H54 (cell line): ENCODE measurements around the gene CEBPB.

Experiments used
- DNase-seq: peaks from one replicate; pipeline ENCODE4 v3.0.0; 2011; ENCODE audit warnings: low spot score, mixed read lengths; ENCODE audit not compliant: insufficient read length
- FAIRE-seq: peaks from 3 replicates; lab custom pipeline; 2011; peaks lifted over from hg19 to GRCh38; lab: Jason Lieb, UNC
- POLR2A ChIP-seq: IDR thresholded peaks from 2 replicates; pipeline ENCODE4 v1.6.1; 2011; ENCODE audit warnings: low read depth, mild to moderate bottlenecking, low read length

Gene CEBPB

DNA sequence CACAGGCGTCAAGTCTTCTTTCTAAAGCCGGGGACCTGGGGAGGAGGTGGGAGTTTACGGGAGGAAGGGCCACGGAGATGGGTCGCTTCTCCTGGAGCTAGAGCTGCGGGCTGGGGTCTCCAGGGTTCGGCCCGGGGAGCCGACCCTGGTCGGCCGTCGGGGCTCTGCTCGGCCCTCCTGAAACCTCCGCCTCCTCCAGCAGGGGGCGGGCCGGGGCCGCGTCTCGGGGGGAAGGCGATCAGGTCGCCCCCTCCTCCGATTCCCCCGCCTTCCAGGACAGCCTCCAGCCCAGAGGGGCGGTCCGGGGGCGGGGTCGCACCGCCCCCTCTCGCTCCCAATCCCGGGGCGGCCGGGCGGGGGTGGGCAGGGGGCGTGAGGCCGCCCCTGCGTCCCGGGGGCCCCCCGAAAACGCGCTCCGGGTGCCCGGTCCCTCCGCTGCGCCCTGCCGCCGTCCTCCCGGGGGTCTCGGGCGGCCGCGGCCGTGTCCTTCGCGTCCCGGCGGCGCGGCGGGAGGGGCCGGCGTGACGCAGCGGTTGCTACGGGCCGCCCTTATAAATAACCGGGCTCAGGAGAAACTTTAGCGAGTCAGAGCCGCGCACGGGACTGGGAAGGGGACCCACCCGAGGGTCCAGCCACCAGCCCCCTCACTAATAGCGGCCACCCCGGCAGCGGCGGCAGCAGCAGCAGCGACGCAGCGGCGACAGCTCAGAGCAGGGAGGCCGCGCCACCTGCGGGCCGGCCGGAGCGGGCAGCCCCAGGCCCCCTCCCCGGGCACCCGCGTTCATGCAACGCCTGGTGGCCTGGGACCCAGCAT lies at the start of gene CEBPB:
TSS of gene CEBPB (plus strand) at position 580 of the 814 bp plus-strand sequence. CDS start at position 784, 204 bp downstream.
- DNase-seq (peak; percentile 81), FAIRE-seq (no peak)
- TF ChIP-seq POLR2A = peak; percentile 99

DNA sequence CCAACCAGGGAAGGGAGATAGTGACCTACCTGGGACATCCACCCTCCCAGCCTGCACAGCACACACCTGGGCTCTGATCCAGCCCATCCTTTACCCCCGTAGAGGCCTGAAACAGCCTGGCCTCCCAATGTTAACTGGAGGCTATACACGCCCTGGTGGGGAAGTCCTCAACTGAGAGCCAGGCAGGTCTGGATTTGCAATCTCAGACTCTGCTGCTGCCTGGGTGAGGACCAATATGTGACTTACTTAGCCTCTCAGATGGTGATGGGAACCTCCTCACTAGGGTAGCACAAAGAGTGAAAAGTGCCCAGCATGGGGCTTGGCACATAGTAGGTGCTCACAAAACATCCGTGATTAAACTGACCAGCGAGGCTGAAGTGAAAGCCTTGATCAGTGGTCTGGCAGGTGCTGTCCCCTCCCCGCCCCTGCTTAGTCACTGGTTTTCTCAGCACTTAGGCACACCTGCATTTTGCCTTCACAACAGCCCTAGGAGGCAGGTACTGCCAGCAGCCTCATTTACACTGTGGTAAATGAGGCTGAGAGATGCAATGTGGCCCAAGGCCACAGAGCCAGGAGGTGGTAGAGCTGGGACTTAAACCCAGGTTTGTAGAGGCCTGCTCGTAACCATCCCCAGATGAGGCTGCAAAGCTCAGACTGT lies 49.5 kb upstream of the CEBPB start:
- DNase-seq = no peak
- no peak for FAIRE-seq
- no peak for TF ChIP-seq POLR2A

DNA sequence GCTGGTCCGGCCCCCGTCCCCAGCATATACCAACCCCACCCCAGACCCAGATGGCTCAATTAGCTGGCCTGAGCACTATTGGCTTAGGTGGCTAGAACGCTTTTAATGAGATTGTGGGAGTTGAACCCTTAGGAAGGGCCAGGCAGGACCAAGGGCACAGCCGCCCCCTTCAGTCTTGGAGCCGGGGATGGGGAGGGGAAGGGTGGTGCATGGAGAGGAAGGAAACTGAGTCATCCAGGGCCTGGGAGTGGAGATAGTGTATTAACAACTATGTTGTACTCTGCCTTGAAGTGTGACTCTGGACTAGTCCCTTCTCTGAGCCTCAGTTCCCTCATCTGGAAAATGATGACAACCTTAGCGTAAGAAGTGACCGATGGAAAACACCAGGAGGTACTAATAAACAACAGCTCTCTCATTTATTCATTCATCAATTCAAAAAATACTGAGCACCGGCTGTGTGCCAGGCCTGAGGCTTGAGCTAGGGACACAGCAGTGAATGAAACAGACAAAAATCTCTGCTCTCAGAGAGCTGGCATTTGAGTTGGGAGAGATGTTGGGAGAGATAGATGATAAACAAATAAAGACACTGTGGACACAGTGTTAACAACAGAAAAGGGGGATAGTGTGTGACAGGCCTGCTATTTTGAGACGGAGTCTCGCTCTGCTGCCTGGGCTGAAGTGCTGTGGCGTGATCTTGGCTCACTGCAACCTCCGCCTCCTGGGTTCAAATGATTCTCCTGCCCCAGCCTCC lies 48.6 kb upstream of the CEBPB start:
- FAIRE-seq (no peak), DNase-seq (no peak)
- no peak for TF ChIP-seq POLR2A

DNA sequence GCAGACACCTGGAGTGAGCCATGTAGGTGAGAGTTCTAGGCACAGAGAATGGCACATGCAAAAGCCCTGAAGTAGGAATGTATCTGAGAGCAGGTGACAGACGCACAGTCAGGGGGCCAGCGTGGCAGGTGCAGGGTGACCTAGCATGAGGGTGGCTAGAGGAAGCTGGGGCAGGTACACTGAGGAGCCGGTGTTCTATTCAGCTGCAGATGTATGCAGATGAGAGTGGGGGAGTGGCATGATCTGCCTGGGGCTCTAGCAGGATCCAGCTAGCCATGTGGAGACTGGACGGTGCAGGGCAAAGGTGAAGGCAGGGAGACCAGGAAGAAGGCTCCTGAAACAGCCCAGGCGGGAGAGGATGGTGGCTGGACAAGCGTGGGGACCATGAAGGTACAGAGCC lies 47.8 kb upstream of the CEBPB start:
- no peak for FAIRE-seq
- TF ChIP-seq POLR2A = no peak
- DNase-seq = no peak

DNA sequence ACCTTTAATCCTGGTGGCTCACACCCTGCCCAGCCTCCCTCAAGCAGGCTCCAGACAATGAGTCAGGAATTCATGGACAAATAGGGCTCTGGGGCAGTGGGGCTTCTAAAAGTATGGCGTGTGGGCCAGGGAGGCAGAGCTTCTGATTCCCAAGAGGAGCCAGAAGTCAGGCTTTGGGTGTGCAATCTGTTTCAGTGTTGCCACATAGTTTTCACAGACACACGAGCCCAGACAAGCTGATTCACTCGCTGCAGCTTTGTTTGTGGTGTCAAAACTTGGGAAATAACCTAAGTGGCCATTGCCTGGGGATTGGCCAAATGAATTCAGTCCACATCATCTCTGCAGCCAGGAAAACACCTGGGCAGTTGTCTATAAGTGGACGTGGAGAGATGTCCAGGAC lies 46.3 kb upstream of the CEBPB start:
- FAIRE-seq = no peak
- TF ChIP-seq POLR2A = no peak
- DNase-seq = peak; percentile 61

DNA sequence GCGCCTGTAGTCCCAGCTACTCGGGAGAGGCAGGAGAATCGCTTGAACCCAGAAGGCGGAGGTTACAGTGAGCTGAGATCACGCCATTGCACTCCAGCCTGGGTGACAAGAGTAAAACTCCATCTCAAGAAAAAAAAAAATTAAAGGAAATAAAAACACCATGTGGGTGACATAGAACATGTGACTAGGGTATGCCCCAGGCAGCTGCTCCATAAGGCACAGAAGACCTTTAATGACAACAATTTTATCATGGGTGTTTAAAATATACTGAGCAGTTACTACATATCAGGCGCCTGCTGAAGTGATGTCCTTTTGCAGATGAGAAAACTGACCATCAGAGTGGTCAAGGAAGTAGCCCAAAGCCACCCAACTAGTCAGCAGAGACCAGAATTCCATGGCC lies 45.1 kb upstream of the CEBPB start:
- FAIRE-seq (no peak), DNase-seq (no peak)
- no peak for TF ChIP-seq POLR2A

DNA sequence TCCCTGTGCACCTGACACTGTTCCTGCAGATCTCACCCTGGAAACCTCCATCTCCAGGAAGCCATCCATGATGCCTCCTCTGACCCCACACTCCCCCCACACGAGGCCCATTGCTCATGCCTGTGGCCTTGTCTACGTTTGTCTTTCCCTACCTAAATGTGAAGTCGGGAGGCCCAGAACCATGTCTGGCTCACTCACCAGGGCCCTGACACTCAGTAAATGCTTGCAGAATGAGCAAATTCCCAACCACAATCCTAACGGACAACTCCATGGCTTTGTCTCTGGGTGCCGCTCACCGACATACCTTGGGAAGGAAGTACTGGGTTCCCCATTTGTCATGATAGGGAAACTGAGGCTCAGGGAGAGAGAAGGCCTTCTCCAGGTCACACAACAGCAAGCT lies 44.4 kb upstream of the CEBPB start:
- TF ChIP-seq POLR2A = no peak
- FAIRE-seq (no peak), DNase-seq (no peak)

DNA sequence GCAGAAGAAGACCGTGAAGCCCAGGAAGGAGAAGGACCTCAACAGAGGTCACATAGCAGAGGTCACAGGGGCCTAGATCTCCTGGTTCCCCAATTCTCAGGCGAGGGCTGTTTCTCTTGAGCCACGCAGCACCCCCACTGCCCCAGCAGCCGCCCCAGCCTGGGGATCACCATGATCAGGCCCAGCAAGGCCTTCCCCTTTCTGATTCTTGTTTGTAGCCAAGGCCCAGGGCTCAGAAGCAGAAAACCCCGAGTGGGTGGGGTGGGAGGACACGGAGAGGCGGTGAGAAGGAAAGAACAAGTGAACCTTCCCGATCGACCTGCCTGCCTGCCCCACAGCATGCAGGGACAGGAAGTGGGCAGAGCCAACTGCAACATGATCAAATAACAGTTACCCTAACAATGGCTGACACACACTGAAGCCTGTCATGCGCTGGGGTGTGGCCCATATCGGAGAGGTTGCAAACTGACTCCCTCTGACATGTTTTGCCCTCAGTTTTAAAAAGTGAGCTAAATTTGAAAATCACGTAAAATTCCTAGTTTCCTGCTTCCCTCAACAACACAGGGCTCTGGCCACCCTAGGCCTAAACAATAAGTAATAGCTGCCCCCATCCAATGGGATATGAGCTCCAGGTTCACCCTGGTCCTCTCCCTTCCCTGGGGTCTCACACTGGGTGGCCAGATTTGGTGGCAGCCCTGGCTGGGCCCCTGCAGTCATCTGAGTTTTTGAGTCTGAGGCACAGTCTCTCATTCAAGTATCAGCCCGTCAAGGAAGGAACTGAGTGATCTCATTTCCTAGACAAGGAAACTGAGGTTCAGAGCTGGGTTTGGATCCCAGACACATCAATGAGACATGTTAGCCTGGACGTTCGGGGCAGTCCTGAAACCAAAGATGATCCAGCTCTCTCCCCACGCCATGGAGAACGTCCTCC lies 43.6 kb upstream of the CEBPB start:
- TF ChIP-seq POLR2A = no peak
- no peak for FAIRE-seq
- DNase-seq = no peak

DNA sequence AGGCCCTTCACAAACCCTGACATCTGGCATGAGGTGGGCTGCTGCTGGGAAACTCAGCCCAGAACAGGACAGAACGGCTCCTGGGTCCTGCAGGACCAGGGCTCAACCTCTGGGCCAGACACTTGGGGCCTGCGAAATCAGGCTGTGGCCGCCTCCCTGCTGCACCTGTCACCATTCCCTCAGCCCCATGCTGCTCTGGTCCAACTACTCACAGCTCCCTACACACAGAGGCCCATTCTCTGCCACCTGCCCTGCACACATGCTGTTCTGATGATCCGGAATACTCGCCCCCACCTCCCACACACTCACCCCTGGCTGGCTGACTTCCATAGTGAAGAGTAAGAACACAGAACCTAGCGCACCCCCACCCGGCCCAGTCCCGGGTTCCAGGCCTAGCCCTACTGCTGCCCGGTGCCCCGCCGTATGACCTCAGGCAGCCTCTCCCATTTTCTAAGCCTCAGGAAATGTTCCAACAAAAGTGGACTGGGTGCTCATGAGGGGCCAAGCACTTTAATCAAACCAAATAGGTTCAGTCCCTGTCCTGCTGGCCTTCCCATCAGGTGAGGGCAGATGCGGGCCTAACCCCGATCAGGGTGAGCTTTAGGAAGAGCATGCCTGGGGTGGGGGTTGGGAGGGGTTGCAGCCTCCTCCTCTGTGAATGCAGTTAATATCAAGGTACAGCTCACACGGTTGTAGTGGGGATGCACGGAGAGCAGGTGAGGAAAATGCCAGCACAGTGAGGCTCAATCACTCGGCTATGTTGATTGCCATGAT lies 41.0 kb upstream of the CEBPB start:
- DNase-seq (no peak), FAIRE-seq (no peak)
- TF ChIP-seq POLR2A = no peak

DNA sequence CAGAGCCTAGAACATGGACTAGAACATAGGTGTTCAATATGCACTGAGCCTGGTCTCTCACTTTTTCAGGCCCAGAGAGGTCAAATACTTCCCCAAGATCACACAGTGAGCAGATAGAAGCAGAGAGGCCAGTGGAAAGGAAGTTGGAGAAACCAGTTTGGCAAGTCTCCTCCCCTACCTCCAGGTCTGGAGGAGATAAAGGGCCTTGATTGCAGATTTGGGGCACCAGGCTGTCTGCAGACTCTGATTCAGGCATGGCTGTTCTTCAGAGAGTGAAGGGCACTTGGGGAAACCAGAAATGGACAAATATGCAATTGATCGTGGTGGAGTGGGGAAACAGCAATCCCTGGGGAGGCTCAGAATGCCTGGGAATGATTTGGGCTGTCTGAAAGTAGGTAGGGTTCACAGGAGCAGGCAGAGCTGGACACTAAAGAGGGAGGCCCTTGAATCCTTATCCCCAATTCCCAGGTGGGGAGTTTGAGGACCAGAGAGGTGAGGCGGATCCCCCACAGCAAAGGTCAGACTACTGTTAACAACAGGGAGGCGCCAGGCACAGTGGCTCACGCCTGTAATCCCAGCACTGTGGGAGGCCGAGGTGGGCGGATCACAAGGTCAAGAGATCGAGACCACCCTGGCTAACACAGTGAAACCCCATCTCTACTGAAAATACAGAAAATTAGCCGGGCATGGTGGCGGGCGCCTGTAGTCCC lies 39.4 kb upstream of the CEBPB start:
- DNase-seq (no peak), FAIRE-seq (no peak)
- no peak for TF ChIP-seq POLR2A

DNA sequence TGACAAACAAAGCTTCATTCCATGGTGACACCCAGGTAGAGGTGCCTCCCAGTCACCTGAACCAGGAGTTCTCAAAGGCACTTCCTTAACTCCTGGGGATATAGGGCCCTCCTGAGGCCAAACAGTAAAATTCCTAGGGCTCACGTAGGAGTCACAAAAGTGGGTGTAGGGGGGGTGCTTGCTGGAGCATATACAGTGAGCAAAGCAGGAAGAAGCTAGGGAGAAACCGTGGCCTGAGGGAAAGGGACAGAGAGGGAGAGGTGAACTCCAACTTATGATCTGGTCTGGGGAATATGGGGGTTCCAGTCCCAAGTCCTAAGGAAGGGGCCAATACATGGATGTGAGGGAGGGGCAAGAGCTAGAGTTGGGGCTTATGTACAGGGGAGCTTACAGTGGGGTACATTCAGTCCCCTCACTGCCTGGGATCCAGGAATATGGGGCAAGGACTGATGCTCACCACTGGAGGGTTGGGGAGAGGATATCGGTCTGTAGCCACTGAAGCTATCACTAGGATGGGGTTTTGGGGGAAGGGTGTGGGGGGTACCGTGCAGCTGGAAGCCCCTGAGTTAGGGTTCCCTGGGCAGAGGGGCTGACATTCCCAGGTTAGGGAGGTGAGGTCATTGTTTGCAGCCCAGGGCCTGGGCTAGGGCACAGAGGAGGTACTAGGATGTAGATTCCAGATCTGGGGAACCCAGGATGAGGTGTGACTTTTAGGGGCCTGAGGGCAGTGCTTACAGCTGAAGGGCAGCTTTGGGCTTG lies 38.1 kb upstream of the CEBPB start:
- FAIRE-seq = no peak
- no peak for DNase-seq

DNA sequence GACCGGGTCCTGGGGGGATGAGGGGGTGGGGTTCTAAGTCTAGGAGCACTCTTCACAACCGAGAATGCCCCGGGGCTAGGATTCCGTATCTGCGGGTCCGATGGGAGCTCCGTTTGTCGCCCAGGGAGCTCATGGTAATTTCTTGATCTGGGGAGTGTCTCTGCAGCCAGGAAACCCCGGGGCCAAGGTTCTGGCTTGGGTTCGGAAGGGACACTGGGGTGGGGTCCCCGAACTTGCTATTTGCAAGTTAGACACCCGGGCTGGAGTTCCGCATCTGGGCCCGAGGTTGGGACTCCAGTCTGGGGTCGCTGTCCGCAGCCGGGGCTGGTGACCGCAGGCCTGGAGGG lies 37.5 kb upstream of the CEBPB start:
- FAIRE-seq (no peak), DNase-seq (no peak)
- TF ChIP-seq POLR2A = no peak

More for the DNA sequence above, 38.1 kb upstream of the CEBPB start:
- TF ChIP-seq POLR2A = no peak
